Upper lobe of left lung (tissue), 4 donors: Measurements from ENCODE around the gene PRKCQ.

Experiments used
- CTCF ChIP-seq, 6 experiments: fragments of 450-650 bp in 4 of 6; fragments of 200-600 bp in 2 of 6; sonication (generic) in 2 of 6; IDR thresholded peaks; one replicate each; pipeline ENCODE4 v1.5.1; 2016 to 2019; ENCODE audit warnings: antibody characterized with exemption in 6 of 6
- EP300 ChIP-seq, 4 donors: sonication (generic); formaldehyde crosslinking; IDR thresholded peaks; one replicate each; pipeline ENCODE4 v1.5.1; 2017; ENCODE audit warnings: antibody characterized with exemption in 4 of 4, control low read depth in 2 of 4
- POLR2A ChIP-seq, 4 donors: fragments of 450-650 bp; IDR thresholded peaks; one replicate each; pipeline ENCODE4 v1.5.1; 2016 to 2017; ENCODE audit warnings: antibody characterized with exemption in 4 of 4, mild to moderate bottlenecking in 2 of 4
- POLR2AphosphoS5 ChIP-seq, 2 donors: sonication (generic); formaldehyde crosslinking; IDR thresholded peaks; one replicate each; pipeline ENCODE4 v1.5.1; 2017; ENCODE audit warnings: antibody characterized with exemption in 2 of 2

GRCh38 chr10:6504296-6504695 lies 75.8 kb downstream of the PRKCQ start:
- TF ChIP-seq CTCF (IDR thresholded peaks at IDR 0.05) (no peak), POLR2A (IDR thresholded peaks at IDR 0.05) (no peak), POLR2AphosphoS5 (IDR thresholded peaks at IDR 0.05) (no peak), EP300 (IDR thresholded peaks at IDR 0.05) (no peak)
